ENCODE data around the gene KCNJ12. TPM values are rescaled to one million over a fixed set of nuclear protein-coding genes. Genes with fewer than 3 reads are reported as not detected.

Gene KCNJ12
- total RNA-seq, 1 donor from 2014 or later: 3.6 TPM

Other genes starting within 250 kb of the KCNJ12 start
- gene DHRS7B, start 249.4 kb upstream of the KCNJ12 start, total RNA-seq (ENCODE audit: insufficient read depth, low replicate concordance): 24.6 TPM
- gene TMEM11, start 162.2 kb upstream of the KCNJ12 start, total RNA-seq (ENCODE audit: insufficient read depth, low replicate concordance): 15.4 TPM
- gene NATD1, start 122.9 kb upstream of the KCNJ12 start, total RNA-seq (ENCODE audit: insufficient read depth, low replicate concordance): 4.6 TPM
- 20.9 TPM for gene MAP2K3, start 91.6 kb upstream of the KCNJ12 start, total RNA-seq (ENCODE audit: insufficient read depth, low replicate concordance)

Measured in umbilical cord (tissue), 1 donor.